NCI-H524 (cell line): ENCODE results near the gene HIVEP1.

Experiments used
- DNase-seq, 2 experiments: peaks; one replicate each; lab custom pipeline; 2025; lab: John Stamatoyannopoulos, UW

The HIVEP1 gene

DNA sequence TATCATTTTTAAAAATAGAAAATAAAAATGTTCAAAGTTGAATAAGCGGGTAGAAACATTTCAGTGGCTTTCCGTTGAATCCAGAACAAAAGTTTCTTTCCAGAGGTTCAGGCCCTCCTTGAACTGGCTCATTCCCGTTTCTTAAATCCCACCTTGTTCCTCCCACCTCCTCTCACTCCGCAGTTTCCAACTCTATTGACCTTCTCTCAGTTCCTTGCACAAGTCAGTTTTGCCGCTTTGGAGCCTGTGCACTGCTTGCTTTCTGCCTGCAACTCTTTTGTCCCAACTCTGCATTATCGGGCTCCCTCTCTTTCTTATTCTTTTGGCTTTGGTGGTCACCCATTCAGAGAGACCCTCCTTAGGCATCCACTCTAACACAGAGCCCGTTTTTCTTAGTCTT is 178.1 kb downstream of the HIVEP1 start:
- DNase-seq: no peak

DNA sequence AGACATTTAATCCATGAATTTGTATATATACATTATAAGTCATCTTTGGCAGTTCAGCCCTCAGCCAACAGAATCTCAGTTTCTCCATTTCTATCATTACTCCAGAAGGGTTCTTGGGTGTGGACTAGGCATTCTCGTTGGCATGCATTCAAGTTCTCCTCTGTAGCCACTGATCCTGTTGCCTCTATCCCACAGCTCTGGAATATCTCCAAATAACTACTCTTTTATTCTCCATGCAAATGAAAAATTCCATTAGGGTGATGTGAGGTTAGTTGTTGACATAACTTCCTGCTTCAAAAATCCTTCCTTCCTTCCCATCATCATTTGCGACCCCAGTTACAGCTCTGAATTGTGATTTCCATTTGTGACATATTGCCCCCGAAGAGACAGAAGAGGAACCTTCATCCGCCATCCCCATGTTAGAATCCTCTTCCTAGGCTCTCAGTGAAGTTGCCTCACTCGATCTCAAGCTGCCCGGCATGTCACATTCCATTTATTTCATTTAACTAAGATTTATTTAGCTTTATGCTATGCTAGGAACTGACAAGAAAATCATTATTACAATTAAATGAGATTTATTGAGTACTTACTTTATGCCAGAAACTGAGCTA is 184.3 kb downstream of the HIVEP1 start:
- no peak for DNase-seq

DNA sequence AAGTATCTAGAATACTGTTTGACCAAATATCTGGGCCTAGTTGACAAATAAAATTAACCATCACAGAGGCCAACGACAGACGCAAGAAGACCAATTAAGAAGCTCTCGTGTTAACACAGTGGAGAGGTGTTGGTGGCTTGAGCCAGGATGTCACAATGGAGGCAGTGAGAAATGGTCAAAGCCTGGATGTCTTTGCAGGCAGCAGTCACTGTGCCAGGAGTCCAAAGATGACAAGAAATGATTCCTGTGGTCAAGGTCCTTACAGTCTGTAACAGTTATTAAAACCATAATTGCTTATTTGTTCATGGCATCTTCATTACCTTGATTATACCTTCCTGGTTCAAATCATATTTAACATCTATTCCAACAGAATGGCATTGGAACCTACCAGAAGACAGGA is 186.7 kb downstream of the HIVEP1 start:
- no peak for DNase-seq

DNA sequence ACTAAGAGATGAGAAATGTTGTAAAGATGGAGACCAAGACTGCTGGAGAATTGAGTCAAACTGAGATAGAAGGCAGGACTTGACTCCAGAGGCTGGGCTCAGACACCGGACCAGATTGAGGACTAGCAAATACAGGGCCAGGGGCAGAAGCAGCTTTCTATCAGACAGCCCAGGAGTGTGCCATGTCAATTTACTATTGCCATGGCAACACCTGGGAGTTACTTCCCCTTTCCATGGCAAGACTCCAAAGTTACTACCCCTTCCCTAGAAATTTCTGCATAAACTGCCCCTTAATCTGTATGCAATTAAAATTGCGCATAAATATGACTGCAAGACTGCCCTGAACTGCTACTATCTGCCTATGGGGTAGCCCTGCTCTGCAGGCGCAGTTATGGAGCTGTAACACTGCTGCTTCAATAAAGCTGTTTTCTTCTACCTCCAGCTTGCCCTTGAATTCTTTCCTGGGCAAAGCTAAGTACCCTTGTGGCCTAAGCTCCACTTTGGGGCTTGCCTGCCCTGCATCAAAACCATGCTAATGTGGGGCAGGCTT is 188.0 kb downstream of the HIVEP1 start:
- DNase-seq: no peak

DNA sequence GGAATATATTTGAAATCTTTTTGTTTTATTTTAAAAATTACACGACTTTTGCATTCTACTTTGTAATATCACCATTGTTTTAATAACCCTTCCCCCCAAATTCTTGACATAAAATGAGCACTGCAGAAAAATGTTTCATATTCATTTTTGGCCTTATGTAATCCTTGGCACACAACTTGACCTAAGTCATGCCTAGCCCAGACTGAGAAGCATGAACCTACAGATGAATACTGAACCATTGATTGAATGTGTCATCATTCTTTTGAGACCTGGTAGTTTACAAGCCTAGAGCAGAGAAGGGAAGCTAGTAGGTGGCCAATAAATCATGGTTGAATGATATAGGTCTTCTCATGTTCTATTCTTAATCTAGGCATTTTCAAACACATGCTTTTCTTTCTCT is 188.6 kb downstream of the HIVEP1 start:
- DNase-seq: no peak

DNA sequence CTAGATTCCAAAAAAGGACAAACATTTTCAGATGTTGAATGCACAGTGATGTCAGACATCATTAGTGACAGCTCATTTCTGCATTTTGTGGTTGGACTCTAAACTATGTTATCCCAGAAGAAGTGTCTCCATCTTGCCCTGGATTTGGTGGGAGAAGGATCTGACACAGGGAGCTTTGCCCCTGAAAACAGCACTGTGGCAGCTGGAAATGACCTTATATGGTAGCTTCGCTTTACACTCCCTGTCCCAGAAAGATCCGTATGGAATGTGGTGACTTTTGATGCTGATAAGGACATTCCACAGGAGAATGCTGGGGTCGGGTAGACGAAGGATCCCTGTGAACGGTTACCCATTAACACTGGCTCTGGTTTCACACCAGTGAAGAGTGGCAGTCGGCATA is 190.9 kb downstream of the HIVEP1 start:
- DNase-seq: no peak

DNA sequence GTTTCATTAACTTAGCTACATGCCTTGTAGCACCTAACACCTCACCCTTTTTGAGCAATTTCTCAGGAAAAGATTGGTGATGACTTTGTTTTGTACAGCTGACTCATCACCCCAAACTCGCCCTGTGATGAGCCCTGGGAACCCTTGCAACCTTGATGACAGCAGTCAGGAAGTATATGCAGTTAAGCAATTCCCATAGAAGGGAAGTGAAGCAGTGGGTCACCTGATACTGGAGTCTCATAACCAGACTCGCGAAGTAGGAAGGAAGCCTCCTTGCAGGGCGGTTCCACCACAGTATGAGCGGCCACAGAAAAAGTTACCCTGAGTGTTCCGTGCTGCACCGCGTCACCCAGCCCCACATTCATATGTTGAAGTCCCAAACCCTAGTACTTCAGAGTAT is 196.1 kb downstream of the HIVEP1 start:
- no peak for DNase-seq

DNA sequence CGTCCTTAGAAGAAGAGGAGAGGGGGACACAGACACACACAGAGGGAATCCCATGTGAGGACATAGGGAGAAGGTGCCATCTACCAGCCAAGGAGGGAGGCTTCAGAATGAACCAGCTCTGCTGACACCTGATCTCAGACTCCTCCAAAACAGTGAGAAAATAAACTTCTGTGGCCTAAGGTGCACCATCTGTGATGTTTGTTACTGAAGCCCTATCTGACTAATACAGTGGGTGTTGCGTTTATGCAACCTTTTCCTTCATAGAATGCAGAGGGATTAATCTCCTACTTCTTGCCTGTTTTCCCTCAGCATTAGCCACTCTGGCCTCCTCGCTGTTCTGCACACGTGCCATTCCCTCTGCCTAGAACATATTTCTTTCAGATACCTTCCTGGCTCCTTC is 196.6 kb downstream of the HIVEP1 start:
- no peak for DNase-seq
